Smooth muscle cell (in vitro differentiated cells): ENCODE results near the gene AMBP. TPM values are rescaled to one million over a fixed set of nuclear protein-coding genes. Genes with fewer than 3 reads are reported as not detected.

Source experiments
- DNase-seq: peaks from one replicate; lab custom pipeline; 2025; ENCODE audit not compliant: unreplicated experiment; lab: John Stamatoyannopoulos, UW
- H2AFZ ChIP-seq: fragments of 200-600 bp; sonication (generic); 2 replicates; pipeline ENCODE4 v1.6.0; 2016; ENCODE audit warnings: antibody characterized with exemption, low read depth, mild to moderate bottlenecking
- H3F3A ChIP-seq: fragments of 200-600 bp; sonication (generic); 2 replicates; pipeline ENCODE4 v1.6.0; 2017; ENCODE audit warnings: antibody characterized with exemption, low read depth
- H3K27ac ChIP-seq: fragments of 200-600 bp; sonication (generic); 2 replicates; pipeline ENCODE4 v1.5.1; 2016; ENCODE audit warnings: low read depth, mild to moderate bottlenecking
- H3K27me3 ChIP-seq: fragments of 200-600 bp; sonication (generic); 2 replicates; pipeline ENCODE4 v1.6.1; 2016; ENCODE audit warnings: low read depth, mild to moderate bottlenecking
- H3K36me3 ChIP-seq: fragments of 200-600 bp; sonication (generic); 2 replicates; pipeline ENCODE4 v1.5.1; 2016; ENCODE audit warnings: low read depth
- H3K4me1 ChIP-seq: fragments of 200-600 bp; sonication (generic); 2 replicates; pipeline ENCODE4 v1.5.1; 2016; ENCODE audit warnings: low read depth
- H3K4me2 ChIP-seq: fragments of 200-600 bp; sonication (generic); 2 replicates; pipeline ENCODE4 v1.6.0; 2016; ENCODE audit warnings: mild to moderate bottlenecking
- H3K4me3 ChIP-seq: fragments of 200-600 bp; sonication (generic); 2 replicates; pipeline ENCODE4 v1.5.1; 2016; ENCODE audit warnings: mild to moderate bottlenecking
- H3K79me2 ChIP-seq: fragments of 200-600 bp; sonication (generic); 2 replicates; pipeline ENCODE4 v1.6.0; 2016; ENCODE audit warnings: low read depth, mild to moderate bottlenecking
- H3K9ac ChIP-seq: fragments of 200-600 bp; sonication (generic); 2 replicates; pipeline ENCODE4 v1.6.0; 2016; ENCODE audit warnings: low read depth
- H3K9me3 ChIP-seq: fragments of 200-600 bp; sonication (generic); replicated peaks from 2 replicates; pipeline ENCODE4 v1.5.1; 2016; ENCODE audit warnings: low read depth
- H4K20me1 ChIP-seq: fragments of 200-600 bp; sonication (generic); 2 replicates; pipeline ENCODE4 v1.6.0; 2016; ENCODE audit warnings: low read depth
- CTCF ChIP-seq: fragments of 200-600 bp; sonication (generic); IDR thresholded peaks from 2 replicates; pipeline ENCODE4 v1.5.1; 2017; ENCODE audit warnings: borderline replicate concordance, mild to moderate bottlenecking, antibody characterized with exemption; ENCODE audit not compliant: insufficient read depth, poor library complexity, severe bottlenecking
- WGBS: methylation state at CpG from one replicate; pipeline ENCODE4 v1.1.7; 2016; ENCODE audit warnings: low lambda C conversion rate; 5-methylcytosine and 5-hydroxymethylcytosine counted together
- polyA plus RNA-seq: library from polyadenylated mRNA; unstranded; fragments of >200 nt; fragmentation: Nextera tagmentation; extraction: Ambion mirVana; gene quantifications from 2 replicates; pipeline ENCODE4 v1.2.1, GENCODE V29; 2016
- total RNA-seq: library from RNA; depleted of rRNA; stranded (reverse); fragments of >200 nt; gene quantifications from 2 replicates; pipeline ENCODE4 v1.2.3, GENCODE V29; 2014

AMBP gene
- total and polyA plus RNA-seq, 2 experiments from 2014 or later: 0.35 TPM; not detected in 1

- Histone ChIP-seq H3K27ac (no peak overlapping the region), H2AFZ (no peak overlapping the region), H3K9me3 (no peaks in the 10 kb centered on the region), H4K20me1 (no peaks in the 10 kb centered on the region), H3K27me3 (no peaks in the 10 kb centered on the region), H3K4me2 (no peak overlapping the region), H3K79me2 (no peaks in the 10 kb centered on the region), H3K4me1 (no peaks in the 10 kb centered on the region), H3F3A (no peaks in the 10 kb centered on the region), H3K36me3 (no peaks in the 10 kb centered on the region), H3K9ac (no peak overlapping the region), H3K4me3 (no peak overlapping the region)
- 79% methylated on average over 8 of the region's 8 CpGs for WGBS
- no peak for TF ChIP-seq CTCF
- no peak for DNase-seq
These were observed 18.9 kb downstream of the AMBP start for GRCh38 chr9:114059047-114059803.

GRCh38 chr9:114058688-114059046, 19.4 kb downstream of the AMBP start:
- Histone ChIP-seq H3K4me1 (no peaks in the 10 kb centered on the region), H3F3A (no peaks in the 10 kb centered on the region), H3K27ac (no peak overlapping the region), H3K36me3 (no peaks in the 10 kb centered on the region), H3K9ac (no peak overlapping the region), H3K4me3 (no peak overlapping the region), H3K9me3 (no peaks in the 10 kb centered on the region), H2AFZ (no peak overlapping the region), H3K79me2 (no peaks in the 10 kb centered on the region), H3K4me2 (no peak overlapping the region), H4K20me1 (no peaks in the 10 kb centered on the region), H3K27me3 (no peaks in the 10 kb centered on the region)
- WGBS: 94% methylated on average over 4 of the region's 4 CpGs
- no peak for TF ChIP-seq CTCF
- no peak for DNase-seq

GRCh38 chr9:114057161-114057885, 20.8 kb downstream of the AMBP start:
- no peak for TF ChIP-seq CTCF
- WGBS: 81% methylated on average over 7 of the region's 7 CpGs

More at GRCh38 chr9:114057161-114057885, 20.8 kb downstream of the AMBP start:
- Histone ChIP-seq H3K36me3 (no peaks in the 10 kb centered on the region), H3K9me3 (no peaks in the 10 kb centered on the region), H3K4me1 (no peaks in the 10 kb centered on the region), H3K4me2 (no peak overlapping the region), H3F3A (no peaks in the 10 kb centered on the region), H3K27ac (no peak overlapping the region), H3K27me3 (no peaks in the 10 kb centered on the region), H3K79me2 (no peaks in the 10 kb centered on the region), H4K20me1 (no peaks in the 10 kb centered on the region), H3K4me3 (no peak overlapping the region), H2AFZ (no peak overlapping the region), H3K9ac (no peak overlapping the region)
- DNase-seq: no peak
